Thymus (tissue), 11 donors: ENCODE data around the gene GAL3ST1. TPM values are rescaled to one million over a fixed set of nuclear protein-coding genes. Genes with fewer than 3 reads are reported as not detected.
A peak's percentile ranks its signal among the peaks of the same experiment; 100 is the strongest.

Experiments used
- DNase-seq, 9 donors: peaks; one replicate each; pipeline ENCODE4 v3.0.0-alpha.2; 2013; ENCODE audit warnings: low spot score in 9 of 9, low read depth in 6 of 9, missing footprints in 1 of 9
- H3K27ac ChIP-seq, 2 donors: one replicate each; pipeline ENCODE4 v1.5.1; 2013; ENCODE audit warnings: control low read depth in 1 of 2, low read depth in 1 of 2, low read length in 1 of 2, mild to moderate bottlenecking in 1 of 2, moderate library complexity in 1 of 2
- H3K27me3 ChIP-seq, 2 donors: one replicate each; pipeline ENCODE4 v1.5.1; 2013; ENCODE audit warnings: low read length in 1 of 2; ENCODE audit not compliant: control insufficient read depth in 2 of 2, insufficient read depth in 1 of 2
- H3K36me3 ChIP-seq, 2 donors: one replicate each; pipeline ENCODE4 v1.5.1; 2013; ENCODE audit warnings: low read length in 1 of 2, mild to moderate bottlenecking in 1 of 2, moderate library complexity in 1 of 2; ENCODE audit not compliant: control insufficient read depth in 2 of 2, insufficient read depth in 2 of 2
- H3K4me1 ChIP-seq, 2 donors: one replicate each; pipeline ENCODE4 v1.5.1; 2013; ENCODE audit warnings: low read length in 2 of 2; ENCODE audit not compliant: control insufficient read depth in 2 of 2, insufficient read depth in 2 of 2
- H3K4me3 ChIP-seq, 2 donors: one replicate each; pipeline ENCODE4 v1.5.1; 2013; ENCODE audit warnings: low read length in 2 of 2, control low read depth in 1 of 2, mild to moderate bottlenecking in 1 of 2
- H3K9me3 ChIP-seq, 2 donors: one replicate each; pipeline ENCODE4 v1.5.1; 2013; ENCODE audit warnings: low read length in 1 of 2, mild to moderate bottlenecking in 1 of 2; ENCODE audit not compliant: control insufficient read depth in 2 of 2, insufficient read depth in 1 of 2
- WGBS: extraction: QIAGEN DNeasy Blood & Tissue Kit; methylation state at CpG from one replicate; pipeline ENCODE4 v1.1.7; 2013; 5-methylcytosine and 5-hydroxymethylcytosine counted together
- polyA plus RNA-seq: library from polyadenylated mRNA; stranded (reverse); fragments of 200-250 nt; gene quantifications from one replicate; pipeline ENCODE4 v1.2.3, GENCODE V29; 2013
- total RNA-seq: library from RNA; stranded (reverse); fragments of 120-200 nt; gene quantifications from one replicate; pipeline ENCODE4 v1.2.4, GENCODE V29; 2013
- donor health status: healthy.

The GAL3ST1 gene
- total and polyA plus RNA-seq, 2 donors, result 0.09 to 0.46 TPM

- 88% methylated on average over 7 of the region's 7 CpGs for WGBS
These were observed 35.8 kb upstream of the GAL3ST1 start for GRCh38 chr22:30610299-30610698.

GRCh38 chr22:30609260-30610185 lies 35.1 kb upstream of the GAL3ST1 start:
- Histone ChIP-seq H3K27ac (peak overlapping the region; percentile 55 to 78), H3K4me3 (no peak overlapping the region), H3K36me3 (no peaks in the 10 kb centered on the region), H3K4me1 (peaks cover 8 to 31% of the 10 kb centered on the region in 2 donors), H3K27me3 (peaks cover 0 to 2% of the 10 kb centered on the region in 2 donors), H3K9me3 (no peaks in the 10 kb centered on the region)
- 56% methylated on average over 17 of the region's 17 CpGs for WGBS
- DNase-seq, result peak in 1 of 9 donors; percentile 50

More at GRCh38 chr22:30610299-30610698, 35.8 kb upstream of the GAL3ST1 start:
- no peak for DNase-seq
- no peak overlapping the region for H3K27ac ChIP-seq
- no peak overlapping the region for H3K4me3 ChIP-seq
- H3K9me3 ChIP-seq, result no peaks in the 10 kb centered on the region
- peaks cover 8 to 31% of the 10 kb centered on the region in 2 donors for H3K4me1 ChIP-seq
- peaks cover 0 to 2% of the 10 kb centered on the region in 2 donors for H3K27me3 ChIP-seq
- H3K36me3 ChIP-seq, result no peaks in the 10 kb centered on the region

- H3K36me3 ChIP-seq, result no peaks in the 10 kb centered on the region
- H3K4me1 ChIP-seq, result peaks cover 8 to 31% of the 10 kb centered on the region in 2 donors
- peaks cover 0 to 2% of the 10 kb centered on the region in 2 donors for H3K27me3 ChIP-seq
- no peak for DNase-seq
- H3K4me3 ChIP-seq, result no peak overlapping the region
- no peaks in the 10 kb centered on the region for H3K9me3 ChIP-seq
- WGBS, result 87% methylated on average over 7 of the region's 7 CpGs
- H3K27ac ChIP-seq, result no peak overlapping the region
These were observed 33.5 kb upstream of the GAL3ST1 start for GRCh38 chr22:30607939-30608338.

GRCh38 chr22:30607300-30607930 lies 33.0 kb upstream of the GAL3ST1 start:
- WGBS, result 91% methylated on average over 7 of the region's 7 CpGs
- H3K36me3 ChIP-seq, result no peaks in the 10 kb centered on the region
- H3K4me1 ChIP-seq, result peaks cover 8 to 31% of the 10 kb centered on the region in 2 donors
- H3K4me3 ChIP-seq, result peak overlapping the region; percentile 53 to 58
- no peak for DNase-seq
- H3K9me3 ChIP-seq, result no peaks in the 10 kb centered on the region
- no peak overlapping the region for H3K27ac ChIP-seq
- H3K27me3 ChIP-seq, result peaks cover 0 to 2% of the 10 kb centered on the region in 2 donors

GRCh38 chr22:30606455-30607299 lies 32.2 kb upstream of the GAL3ST1 start, which contains the start of gene TCN2:
Gene TCN2 (plus strand): TSS chr22:30607174. CDS start chr22:30607332, 158 bp downstream.
- Histone ChIP-seq H3K36me3 (no peaks in the 10 kb centered on the region), H3K4me1 (peaks cover 8 to 31% of the 10 kb centered on the region in 2 donors), H3K9me3 (peaks cover 0 to 2% of the 10 kb centered on the region in 2 donors), H3K27me3 (peaks cover 0 to 2% of the 10 kb centered on the region in 2 donors), H3K4me3 (peak within 1 kb of the TSS; percentile 53 to 58), H3K27ac (peak within 1 kb of the TSS; percentile 41 to 70)
- 3% methylated on average over 24 of the region's 24 CpGs for WGBS
- peak in 6 of 9 donors; percentile 37 to 73 (median 52) for DNase-seq

- WGBS, result 40% methylated on average over 9 of the region's 9 CpGs
- no peaks in the 10 kb centered on the region for H3K36me3 ChIP-seq
- peaks cover 0 to 2% of the 10 kb centered on the region in 2 donors for H3K9me3 ChIP-seq
- no peak overlapping the region for H3K4me3 ChIP-seq
- peaks cover 0 to 2% of the 10 kb centered on the region in 2 donors for H3K27me3 ChIP-seq
- no peak overlapping the region for H3K27ac ChIP-seq
- peak in 2 of 9 donors; percentile 19 to 42 for DNase-seq
- H3K4me1 ChIP-seq, result peaks cover 8 to 31% of the 10 kb centered on the region in 2 donors
These were observed 31.1 kb upstream of the GAL3ST1 start for GRCh38 chr22:30605449-30606110.

- H3K36me3 ChIP-seq, result no peaks in the 10 kb centered on the region
- H3K27ac ChIP-seq, result no peak overlapping the region
- peaks cover 0 to 2% of the 10 kb centered on the region in 2 donors for H3K27me3 ChIP-seq
- DNase-seq, result no peak
- no peak overlapping the region for H3K4me3 ChIP-seq
- peaks cover 0 to 2% of the 10 kb centered on the region in 2 donors for H3K9me3 ChIP-seq
- peaks cover 8 to 31% of the 10 kb centered on the region in 2 donors for H3K4me1 ChIP-seq
- 97% methylated on average over 2 of the region's 2 CpGs for WGBS
These were observed 30.3 kb upstream of the GAL3ST1 start for GRCh38 chr22:30604723-30605122.

- H3K36me3 ChIP-seq, result no peaks in the 10 kb centered on the region
- peaks cover 0 to 2% of the 10 kb centered on the region in 2 donors for H3K27me3 ChIP-seq
- no peak overlapping the region for H3K4me3 ChIP-seq
- no peak for DNase-seq
- 95% methylated on average over 3 of the region's 3 CpGs for WGBS
- H3K4me1 ChIP-seq, result peaks cover 8 to 22% of the 10 kb centered on the region in 2 donors
- peaks cover 0 to 2% of the 10 kb centered on the region in 2 donors for H3K9me3 ChIP-seq
- H3K27ac ChIP-seq, result no peak overlapping the region
These were observed 29.3 kb upstream of the GAL3ST1 start for GRCh38 chr22:30603801-30604200.
